SK-N-MC (cell line): Measurements from ENCODE around the gene MAST2.

Source experiments
- EZH2 ChIP-seq: fragments of 200-600 bp; sonication (generic); IDR thresholded peaks from one replicate; pipeline ENCODE4 v1.6.1; 2017; ENCODE audit warnings: antibody characterized with exemption
- FOXP2 ChIP-seq: optimal IDR thresholded peaks from 2 replicates; pipeline ENCODE3; 2011; ENCODE audit warnings: mild to moderate bottlenecking, moderate library complexity; ENCODE audit not compliant: insufficient read depth; ENCODE audit errors: extremely low read length, control extremely low read depth
- POLR2AphosphoS5 ChIP-seq: IDR thresholded peaks from 2 replicates; pipeline ENCODE4 v1.6.1; 2012; ENCODE audit warnings: mild to moderate bottlenecking, low read depth, low read length, borderline replicate concordance

DNA sequence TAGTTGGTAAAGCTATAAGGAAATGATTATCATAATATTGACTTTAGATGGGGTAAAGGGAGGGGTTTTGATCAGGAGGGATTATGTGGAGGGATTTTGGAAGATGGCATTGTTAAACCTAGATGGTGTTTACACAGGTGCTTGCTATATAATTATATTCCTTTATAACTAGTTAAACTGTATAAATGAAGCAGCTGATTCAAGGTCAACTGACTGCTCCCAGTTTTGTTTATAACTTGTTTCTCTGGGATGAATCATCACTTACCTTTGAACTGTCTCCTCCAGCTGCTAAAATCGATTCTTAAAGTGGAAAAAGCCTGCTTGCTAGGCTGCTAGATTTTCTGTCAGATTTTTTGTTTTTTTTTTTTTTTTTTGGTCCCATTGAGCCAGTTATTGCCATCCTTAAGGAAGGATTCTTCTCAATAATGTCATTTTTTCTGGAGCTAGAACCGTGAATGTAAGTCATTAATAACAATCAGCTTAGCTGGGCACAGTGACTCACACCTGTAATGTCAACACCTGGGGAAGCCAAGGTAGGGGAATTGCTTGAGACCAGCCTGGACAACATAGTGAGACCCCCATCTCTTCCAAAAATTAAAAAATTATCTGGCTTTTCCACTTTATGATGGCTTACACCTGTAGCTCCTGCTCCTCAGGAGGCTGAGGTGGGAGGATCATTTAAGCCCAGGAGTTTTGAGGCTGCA is 175.8 kb downstream of the MAST2 start:
- TF ChIP-seq POLR2AphosphoS5 (no peak), EZH2 (no peak), FOXP2 (no peak)
